Measurements from ENCODE around the gene PRKCE. TPM values are rescaled to one million over a fixed set of nuclear protein-coding genes. Genes with fewer than 3 reads are reported as not detected.

The PRKCE gene
- total RNA-seq, 2 experiments from 2014 or later: 7.0 to 7.3 TPM

DNA sequence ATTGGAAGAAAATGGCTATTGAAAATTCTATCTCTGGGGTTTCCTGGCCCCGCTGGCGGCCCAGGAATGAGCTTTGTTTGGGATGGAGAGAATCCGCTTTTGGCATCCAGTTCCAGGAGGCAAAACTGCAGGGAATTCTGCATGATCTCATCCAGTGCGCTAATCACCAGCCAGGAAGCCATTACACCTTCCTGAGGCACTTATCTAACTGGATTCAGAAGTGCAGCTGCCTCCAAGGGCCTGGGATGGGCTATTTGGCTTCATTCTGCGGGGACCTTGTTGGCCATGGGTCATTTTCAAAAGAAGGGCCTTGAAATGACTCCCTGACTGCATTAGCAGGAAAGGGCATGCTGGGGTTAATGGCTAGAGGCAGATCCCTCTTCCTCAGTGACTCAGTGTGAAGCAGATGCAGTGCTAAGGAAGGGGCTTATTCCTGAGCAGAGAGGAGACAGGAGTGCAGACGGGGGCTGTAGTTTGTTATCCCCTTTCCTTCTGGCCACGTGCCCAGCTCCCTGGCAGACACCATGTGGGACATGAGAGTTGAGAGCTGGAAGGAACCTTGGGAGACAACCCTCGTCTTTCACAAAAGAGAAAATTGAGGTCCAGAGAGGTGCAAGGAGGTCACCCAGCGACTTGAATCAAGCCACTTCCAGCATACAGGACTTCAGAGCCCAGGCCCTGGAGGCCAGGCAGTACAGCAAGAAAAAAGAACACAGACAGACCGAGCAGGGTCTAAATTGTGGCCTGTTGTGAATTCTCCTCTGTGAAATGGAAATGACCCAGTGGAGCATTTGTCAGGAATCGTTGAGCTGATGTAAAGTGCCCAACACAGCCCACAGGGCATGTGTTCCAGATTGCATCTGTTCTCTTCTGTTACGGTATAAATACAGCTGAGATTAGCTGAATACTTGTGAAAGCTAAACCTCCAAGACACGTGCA lies 161.8 kb downstream of the PRKCE start:
- ChIA-PET POLR2A (interaction anchor here (0.5 to 0.6 kb wide), 2 partner anchors 102 to 392 kb away, joined by 3 read pairs; no protein-coding TSS in a partner anchor), CTCF (no interaction called here)

DNA sequence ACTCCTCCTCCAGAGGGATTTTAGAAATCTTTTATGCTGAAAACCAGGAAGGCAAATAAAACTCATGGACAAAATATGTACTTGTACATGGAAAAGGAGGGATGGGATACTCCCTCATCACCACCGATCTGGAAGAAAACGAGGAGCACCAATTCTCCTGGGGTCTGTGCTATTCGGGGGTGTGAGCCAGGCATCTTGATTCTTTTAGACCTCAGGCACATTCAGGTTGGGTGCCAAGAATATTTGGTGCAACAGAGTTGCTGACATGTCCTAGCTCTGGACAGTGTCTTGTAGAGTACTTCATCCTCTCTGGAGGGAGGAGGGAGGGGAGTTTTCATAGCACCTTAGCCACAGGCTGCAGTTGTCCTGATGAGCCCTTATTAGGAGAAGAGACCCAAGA lies 163.0 kb downstream of the PRKCE start:
- CTCF ChIA-PET: no interaction called here
- POLR2A ChIA-PET: no interaction called here

DNA sequence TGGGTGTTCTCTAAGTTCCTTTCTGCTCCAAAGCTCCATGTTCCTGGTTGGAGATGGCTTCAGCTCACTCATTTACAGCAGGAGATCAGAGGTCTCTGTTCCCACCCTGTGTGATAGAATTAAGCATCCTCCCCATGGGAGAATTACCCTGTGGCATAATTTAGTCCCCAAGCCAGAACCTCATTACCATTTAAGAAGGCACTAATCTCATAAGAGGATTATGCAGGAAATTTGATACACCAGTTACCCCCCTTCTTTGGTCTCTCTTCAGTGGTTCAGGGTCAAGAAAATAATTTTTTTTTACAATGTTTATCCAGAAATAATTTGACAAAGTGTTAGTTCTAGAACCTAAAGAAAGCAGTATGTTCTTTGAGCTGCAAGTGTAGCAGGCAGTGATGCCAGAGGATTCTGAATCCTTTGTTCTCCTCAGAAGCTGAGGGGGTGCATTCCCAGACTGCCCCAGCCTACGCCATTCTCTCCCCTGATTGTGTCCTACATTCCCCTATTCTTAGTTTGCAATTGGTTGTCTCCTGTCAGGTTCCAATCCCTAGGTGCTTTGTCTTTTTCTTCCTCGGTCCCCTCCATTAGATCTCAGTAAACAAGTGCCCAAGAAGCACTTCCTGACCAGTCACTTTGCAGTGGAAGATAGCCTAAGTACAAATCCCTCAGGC lies 163.6 kb downstream of the PRKCE start:
- CTCF ChIA-PET: no interaction called here
- POLR2A ChIA-PET: no interaction called here

DNA sequence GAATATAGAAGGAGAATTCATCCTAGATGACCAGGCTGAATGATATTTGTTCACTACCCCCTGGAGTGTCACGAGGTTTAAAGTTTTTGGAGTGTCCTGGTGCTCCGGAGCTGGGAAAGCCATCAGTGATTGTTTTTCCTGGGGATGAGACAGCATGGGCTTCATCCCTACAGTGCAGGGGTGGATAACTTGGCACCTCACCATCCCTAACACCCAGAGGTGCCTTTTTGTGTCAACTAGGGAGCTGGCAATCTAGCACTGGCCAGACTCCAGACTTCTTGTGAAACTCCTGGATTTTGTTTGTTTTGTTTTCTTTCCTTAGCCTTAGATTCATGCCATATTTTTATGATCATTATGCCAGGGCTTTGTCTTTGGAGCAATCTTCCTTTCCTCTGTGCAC lies 164.8 kb downstream of the PRKCE start:
- ChIA-PET CTCF (no interaction called here), POLR2A (no interaction called here)

DNA sequence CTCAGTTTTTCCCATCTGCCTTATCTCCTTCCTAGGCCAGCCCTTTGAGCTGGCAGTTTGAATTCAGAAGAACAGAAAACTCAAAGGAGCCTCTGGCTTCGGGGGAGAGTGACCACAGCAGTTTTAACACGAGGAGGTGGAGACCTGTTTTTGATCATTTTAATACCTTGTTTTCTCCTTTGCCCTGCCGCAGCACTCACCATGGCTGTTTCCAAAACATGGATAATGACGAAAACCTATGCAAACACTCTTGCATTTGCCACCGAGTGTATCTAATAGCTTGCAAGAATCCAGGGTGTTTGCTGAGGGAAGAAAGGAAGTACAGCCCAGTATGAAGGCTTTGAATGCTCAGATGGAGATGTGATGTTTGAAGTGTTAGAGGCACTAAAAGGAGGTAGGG lies 167.1 kb downstream of the PRKCE start:
- POLR2A ChIA-PET: no interaction called here
- CTCF ChIA-PET: no interaction called here

DNA sequence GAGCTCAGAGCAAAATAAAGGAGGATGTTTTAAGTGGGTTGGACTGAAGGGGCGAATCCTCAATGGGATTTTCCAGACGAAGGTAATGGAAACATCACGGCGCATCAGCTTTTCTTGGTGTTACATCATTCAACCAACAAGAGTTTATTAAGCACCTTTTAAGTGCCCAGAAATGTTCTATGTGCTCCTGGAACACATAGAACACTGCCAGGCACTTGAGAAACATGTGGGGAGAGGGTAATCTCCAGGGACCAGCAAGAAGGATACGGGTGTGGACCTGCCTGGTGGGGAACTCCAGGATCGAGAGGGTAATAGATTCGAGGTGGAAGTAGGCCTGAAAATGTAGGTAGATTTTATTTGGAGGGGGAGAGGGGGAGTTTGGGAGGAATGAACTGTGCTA lies 168.6 kb downstream of the PRKCE start:
- CTCF ChIA-PET: no interaction called here
- POLR2A ChIA-PET: no interaction called here

DNA sequence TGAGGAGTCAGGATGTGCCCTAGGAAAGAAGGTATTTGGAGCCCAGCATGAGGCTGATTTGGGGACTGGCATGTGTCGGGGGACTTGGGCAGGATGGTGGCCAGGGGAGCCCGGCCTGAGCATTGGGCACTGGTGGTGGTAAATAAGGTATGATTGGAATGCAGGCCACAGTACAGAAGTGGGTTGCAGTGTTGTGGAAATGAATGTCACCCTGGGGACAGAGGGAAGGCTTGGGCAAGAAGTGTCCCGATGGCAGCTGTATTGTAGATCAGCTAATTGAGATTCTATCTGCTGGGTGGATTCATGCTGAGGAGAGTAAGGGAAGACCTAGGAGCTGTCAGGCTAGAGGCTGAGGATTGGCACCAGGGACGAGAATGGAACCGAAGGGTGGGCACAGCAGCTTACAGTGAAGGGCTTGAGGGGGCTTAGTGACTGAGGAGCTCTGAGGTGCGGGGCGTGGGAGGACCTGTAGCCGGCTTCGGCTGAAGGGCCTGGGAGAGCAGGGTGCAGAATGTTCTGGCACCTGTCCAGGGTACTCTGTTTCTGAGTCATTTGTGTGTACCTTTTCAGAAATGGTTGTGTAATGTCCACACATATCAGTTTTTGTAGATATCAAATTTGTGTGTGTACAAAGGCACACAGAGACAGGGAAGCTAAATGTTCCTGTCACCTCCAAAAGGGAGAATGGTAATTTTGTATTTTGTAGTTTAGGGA lies 170.2 kb downstream of the PRKCE start:
- ChIA-PET POLR2A (no interaction called here), CTCF (no interaction called here)

DNA sequence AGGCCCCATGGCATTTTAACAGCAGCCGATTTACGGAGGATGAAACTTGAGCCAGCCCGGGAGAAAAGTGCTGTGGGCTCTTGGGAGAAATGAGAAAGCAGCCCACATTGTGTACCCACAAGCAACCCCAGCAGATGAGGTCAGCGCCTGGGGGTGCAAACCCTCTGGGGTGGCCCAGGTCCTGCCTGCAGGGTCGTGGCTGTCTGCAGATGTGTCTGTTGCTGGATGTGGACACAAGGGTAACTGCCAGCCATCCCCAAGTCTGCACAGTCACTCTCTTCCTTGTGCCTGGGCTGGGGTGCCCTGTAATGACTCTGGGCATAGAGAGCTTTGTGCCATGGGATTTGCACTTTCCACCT lies 170.8 kb downstream of the PRKCE start:
- CTCF ChIA-PET: no interaction called here
- POLR2A ChIA-PET: no interaction called here

DNA sequence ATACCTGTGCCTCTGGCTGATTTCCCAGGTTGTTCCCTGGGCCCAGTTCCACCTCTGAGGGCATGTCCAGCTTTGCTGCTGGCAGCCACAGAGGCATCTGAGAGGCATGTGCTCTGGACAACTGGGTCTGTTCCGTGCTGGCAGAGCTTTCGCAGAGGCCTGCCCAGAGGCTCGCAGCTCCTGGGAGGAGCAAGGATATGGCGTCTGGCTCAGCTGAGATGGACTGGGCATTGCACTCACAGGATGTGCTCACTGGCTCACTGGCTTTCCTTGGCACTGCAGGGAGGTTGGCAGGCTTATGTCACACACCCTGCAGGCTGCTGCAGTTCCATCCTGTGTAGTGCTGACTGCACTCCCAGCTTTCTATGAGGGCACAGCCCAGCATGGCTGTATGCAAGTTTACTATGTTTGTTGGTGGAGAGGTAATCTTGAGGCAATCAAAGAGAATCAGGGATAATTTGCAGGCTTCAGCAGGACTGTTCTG lies 172.3 kb downstream of the PRKCE start:
- POLR2A ChIA-PET: no interaction called here
- CTCF ChIA-PET: no interaction called here

DNA sequence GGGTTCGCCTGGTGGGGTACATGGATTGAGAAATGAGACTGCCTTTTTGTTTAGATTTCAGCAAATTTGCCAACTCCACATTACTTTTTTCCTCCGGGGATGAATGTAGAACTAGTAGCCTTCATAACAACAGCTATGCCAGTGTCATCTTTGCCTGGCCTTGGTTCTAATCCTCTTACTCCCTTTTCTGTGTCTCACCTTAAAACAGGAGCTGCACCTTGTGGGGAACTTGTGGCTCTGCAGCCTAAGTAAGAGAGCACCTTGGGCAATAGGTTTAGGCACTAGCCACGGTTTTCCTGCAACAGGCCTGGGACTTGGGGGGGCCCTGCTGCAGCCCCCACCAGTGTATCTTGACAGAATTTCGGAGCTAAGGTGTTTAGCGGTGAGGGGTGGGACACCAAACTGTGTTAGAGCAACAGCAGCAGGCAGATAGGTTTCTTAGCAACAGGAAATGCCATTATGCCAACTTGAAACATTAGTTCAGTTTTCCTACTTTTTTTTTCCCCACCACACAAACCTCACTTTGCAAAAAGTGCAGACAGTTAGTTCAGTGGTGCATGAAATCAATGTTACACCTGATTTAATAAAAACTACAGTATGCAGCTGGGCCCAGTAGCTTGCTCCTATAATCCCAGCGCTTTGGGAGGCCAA lies 173.7 kb downstream of the PRKCE start:
- POLR2A ChIA-PET: interaction anchor here (0.6 kb wide), 1 partner anchor 8 kb away, joined by 3 read pairs; no protein-coding TSS in a partner anchor
- CTCF ChIA-PET: interaction anchor here (0.5 kb wide), 1 partner anchor 68 kb away, joined by 3 read pairs; no protein-coding TSS in a partner anchor

DNA sequence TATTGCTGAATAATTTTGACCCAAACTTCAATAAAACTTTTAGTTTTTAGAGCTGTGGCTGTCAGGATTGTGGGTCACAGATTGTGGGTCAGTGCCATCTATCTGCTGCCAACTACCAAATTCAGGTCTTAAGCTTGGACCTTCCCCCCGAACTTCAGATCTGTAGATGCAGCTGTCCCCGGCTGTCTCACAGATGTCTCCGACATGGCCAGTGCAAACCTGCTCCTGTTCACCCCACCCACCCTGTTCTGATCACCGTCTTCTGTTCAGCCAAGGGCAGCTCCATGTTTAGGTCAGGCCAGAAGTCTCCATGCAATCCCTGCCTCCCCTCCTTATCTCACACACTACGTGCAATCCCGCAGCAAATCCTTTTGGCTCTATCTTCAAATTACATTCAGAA lies 175.0 kb downstream of the PRKCE start:
- CTCF ChIA-PET: no interaction called here
- POLR2A ChIA-PET: no interaction called here

DNA sequence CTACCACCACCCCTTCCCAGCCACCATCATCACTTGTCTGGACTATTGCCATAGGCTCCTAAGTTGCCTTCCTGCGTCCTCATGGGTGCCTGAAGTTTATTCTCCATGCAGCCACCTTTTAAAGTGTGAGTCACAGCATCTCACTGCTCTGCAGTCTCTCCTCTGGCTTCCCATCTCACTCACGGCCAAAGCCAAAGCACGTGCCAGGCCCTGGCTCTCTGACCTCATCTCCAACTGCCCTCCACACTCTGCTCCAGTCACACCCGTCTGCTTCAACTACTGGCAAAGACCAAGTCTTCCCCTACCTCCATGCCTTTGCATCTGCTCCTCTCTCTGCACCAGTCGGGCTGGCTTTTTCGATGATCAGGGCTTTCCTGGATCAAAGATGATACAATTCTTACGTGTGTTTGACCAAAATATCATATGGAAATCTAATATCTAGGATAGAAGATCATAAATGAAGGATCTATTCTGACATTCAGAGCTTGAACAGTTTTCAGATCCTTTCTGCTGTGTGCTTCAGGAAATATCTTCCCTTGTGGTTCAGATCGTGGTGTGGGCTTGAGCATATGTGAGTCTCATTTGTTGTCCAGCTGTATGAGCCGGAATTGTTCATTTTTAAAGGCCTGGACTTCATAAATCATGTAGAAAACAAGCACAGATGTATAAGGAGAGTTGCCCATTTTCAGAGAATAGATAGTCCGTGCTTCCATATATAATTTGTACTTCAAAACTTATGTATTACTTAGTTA lies 175.6 kb downstream of the PRKCE start:
- CTCF ChIA-PET: no interaction called here

DNA sequence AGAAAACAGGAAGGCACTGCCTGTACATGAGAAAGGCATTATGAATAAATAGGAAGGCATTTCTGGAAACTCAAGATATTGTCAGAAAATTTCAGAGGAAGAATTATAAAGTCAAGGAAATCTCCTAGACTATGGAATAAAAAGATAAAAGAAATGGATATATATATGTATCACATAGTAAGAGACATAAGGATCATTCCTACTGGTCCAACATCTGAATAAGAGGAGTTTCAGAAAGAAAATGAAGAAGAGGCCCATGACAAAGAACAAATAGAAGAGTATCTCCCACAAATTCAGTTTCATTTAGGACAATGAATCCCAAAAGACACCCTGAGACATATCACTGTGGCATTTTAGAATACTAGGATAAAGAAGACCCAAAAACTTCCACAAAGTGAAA lies 178.8 kb downstream of the PRKCE start:
- ChIA-PET POLR2A (no interaction called here), CTCF (no interaction called here)

More for the DNA sequence above, 175.6 kb downstream of the PRKCE start:
- POLR2A ChIA-PET: no interaction called here

DNA sequence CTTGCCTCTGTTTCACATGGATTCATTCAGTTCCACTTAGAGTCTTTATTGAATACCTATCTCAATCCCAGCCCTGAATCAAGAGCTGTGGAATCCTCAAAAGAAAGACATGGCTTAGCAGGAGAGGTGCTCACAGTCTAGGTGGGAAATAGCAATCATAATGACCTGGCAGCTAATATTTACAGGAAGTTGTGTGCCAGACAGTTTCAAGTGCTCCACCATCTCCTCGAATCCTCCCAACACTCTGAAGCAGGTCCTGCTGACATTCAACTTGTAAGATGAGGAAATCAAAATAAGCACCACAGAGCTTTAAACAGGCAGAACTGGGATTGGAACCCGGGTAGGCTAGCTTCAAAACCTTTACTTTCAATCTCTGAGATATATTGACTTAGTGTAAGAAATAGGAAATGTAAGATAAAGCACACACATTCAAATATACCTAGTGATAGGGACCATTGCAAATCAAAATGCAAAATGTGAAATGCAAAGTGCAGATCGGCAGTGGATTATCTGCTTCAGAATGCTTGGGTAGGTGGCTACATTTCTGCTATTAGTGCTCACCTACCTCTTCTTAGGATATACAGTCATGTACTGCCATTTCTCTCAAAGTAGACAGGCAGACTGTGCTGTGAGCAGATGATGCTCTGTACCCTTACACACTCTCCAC lies 182.0 kb downstream of the PRKCE start:
- POLR2A ChIA-PET: interaction anchor here (0.6 kb wide), 1 partner anchor 181 kb away, joined by 4 read pairs; no protein-coding TSS in a partner anchor
- CTCF ChIA-PET: no interaction called here

DNA sequence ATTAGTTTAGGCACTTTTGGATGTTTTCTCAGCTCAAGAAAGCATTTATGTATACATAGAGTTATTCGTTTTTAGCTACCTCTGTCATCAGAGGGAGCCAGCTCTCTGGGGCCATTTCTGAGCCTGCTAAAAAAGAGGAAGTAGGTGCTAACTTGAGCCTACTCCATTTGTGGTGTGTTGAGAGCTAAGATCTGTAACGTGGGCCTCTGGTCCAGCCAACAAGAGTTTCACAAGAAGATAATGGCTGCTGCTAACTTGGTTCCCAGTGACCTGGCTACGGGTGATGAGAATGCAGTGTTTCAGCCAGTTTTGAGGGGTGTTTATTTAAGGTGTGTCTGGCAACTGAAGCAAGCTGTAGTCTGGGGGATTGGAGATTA lies 182.5 kb downstream of the PRKCE start:
- ChIA-PET POLR2A (no interaction called here), CTCF (no interaction called here)

DNA sequence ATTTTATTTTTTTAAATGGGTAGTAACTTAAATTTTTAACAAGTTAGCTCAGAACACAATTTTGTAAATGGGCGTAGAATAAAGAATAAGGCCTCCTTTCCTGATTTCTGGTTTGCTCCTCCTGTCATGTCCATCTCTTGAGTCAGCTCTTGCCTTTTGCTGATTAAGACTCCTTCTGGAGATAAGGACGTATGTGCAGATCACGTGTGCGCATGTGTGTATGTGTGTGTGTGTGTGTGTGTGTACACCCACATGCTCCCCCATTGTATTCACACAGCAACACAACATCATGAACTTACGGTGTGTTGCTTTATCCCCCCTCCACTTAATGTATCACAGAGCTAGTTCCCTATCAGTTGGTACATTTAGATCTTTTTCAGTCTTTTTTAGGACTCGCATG lies 182.9 kb downstream of the PRKCE start:
- ChIA-PET CTCF (no interaction called here), POLR2A (no interaction called here)

DNA sequence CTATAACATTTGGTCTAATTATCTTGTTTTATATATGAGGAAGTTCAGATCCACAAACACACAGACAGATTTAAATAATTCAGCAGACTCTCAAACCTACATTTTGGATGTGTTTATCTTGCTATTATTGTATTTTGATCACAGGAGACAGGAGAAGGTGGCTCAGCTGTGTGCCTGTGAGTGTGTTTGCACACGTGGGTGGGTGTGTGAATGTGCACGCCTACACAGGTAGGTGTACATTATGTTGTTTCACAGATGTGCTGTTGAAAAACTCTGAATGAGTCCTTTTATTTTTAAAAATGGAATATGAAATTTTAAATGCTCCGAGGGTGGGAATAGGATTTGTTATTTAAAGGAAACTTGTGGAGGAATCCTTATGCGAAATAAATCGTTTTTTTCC lies 183.4 kb downstream of the PRKCE start:
- ChIA-PET POLR2A (no interaction called here), CTCF (no interaction called here)

DNA sequence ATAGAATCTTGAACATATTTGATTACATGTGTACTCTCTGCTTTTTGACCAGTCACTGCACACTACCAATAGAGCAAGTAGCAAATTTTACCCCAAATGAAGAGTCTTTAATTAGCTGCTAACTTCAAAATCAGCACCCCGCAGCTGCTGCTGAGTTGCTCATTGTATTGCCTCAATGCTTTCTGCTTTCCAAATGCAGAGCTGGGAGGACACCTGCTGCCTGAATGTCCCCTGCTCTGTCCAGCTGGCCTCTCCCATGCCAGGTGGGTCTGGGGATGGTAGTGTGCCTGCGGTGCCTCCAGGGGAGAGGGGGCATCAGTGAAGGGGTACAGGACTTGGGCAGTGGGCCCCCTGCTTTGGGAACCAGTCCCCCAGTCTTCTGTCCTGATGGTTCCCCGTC lies 184.8 kb downstream of the PRKCE start:
- POLR2A ChIA-PET: no interaction called here
- CTCF ChIA-PET: no interaction called here

DNA sequence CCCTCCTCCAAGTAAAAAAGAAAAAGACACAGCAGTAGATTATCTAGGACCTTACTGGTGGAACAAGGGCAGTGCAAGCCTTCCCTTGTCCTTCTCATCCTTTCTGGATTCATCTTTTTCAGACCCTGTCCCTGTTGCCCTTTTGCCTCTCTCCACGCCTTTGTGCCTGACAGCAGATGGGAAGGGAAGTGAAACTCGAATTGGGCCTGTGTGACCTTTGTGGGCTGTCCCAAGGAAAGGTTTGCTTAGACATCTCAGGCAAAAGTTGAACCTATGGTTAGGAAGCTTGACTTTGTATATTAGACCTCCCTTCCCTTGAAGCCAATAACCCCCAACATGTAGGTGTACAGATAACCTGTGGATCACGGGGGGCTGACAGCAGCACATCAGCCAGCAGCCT lies 185.3 kb downstream of the PRKCE start:
- ChIA-PET POLR2A (no interaction called here), CTCF (no interaction called here)
